ENCODE data around the gene OR51E1. TPM values are rescaled to one million over a fixed set of nuclear protein-coding genes. Genes with fewer than 3 reads are reported as not detected.

OR51E1 gene
- total and polyA plus RNA-seq, 7 experiments from 2014 or later, result not detected

DNA sequence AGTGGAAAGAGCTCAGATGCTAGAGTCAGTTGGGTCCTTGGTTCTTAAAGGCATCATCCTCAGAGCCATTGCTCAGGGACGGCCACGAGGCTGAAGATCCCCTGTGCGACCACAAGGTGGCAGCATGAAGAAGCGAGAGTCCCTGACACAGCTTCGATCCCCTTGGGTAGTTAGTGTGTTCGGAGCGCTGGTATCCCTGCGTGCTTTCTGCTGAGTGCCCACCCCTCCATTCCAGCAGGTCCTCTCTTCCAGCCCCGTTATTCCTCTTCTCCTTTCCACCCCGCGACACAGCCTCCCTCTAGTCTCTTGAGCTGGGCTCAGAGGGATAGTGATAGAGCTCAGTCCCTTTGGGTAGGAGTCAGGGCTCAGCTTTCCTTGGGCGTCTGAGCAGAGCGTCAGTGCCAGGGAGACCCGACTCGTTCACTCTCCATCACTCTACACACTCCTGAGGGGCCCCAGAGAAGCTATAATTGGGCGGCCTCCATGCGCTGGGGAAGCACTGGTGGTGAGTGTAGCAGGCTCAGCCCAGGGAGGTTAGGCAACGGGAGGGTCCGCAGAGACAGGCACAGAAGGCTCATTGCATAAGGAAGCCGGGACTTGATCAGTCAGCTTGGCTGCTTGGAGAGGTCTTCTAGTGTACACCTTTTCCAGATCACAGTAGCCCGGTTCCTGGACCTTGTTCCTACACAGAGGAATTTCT is 6.7 kb upstream of the OR51E1 start, which contains the start of gene OR51D1:
OR51D1 (plus strand) TSS at position 516 of the 700 bp plus-strand sequence. CDS start 2,314 bp downstream, outside the sequence.
- Mint-ChIP-seq H3K4me1 (no peaks in the 10 kb centered on the region), H3K4me3 (no peak within 1 kb of the TSS), H3K27ac (no peak within 1 kb of the TSS), H3K9me3 (peaks cover 0 to under 1% (median 0%) of the 10 kb centered on the region in 11 donors), H3K27me3 (peaks cover 0 to 21% (median 15%) of the 10 kb centered on the region in 5 donors), H3K36me3 (no peaks in the 10 kb centered on the region)
- intact Hi-C loops (cut with micrococcal nuclease), result loop anchor here (1.0 to 5.0 kb wide), 6 partner anchors 29 to 1254 kb away; partner anchors contain the start of genes OR52N2 (in 1 of the 2) and TRIM68 (in 1 of the 2)
- Histone ChIP-seq H3K36me3 (ENCODE audit: control insufficient read depth in 2 of 3, insufficient read depth in 3 of 3, low read length in 3 of 3) (no peaks in the 10 kb centered on the region), H3K4me3 (ENCODE audit: low read length) (no peak within 1 kb of the TSS), H3K9me3 (ENCODE audit: control insufficient read depth in 2 of 3, low read length in 3 of 3) (no peaks in the 10 kb centered on the region), H3K27ac (ENCODE audit: low read depth, low read length) (no peak within 1 kb of the TSS), H3K4me1 (ENCODE audit: control insufficient read depth in 2 of 2, insufficient read depth in 2 of 2, low read length in 2 of 2) (no peaks in the 10 kb centered on the region), H3K27me3 (ENCODE audit: control insufficient read depth in 2 of 2, insufficient read depth in 2 of 2, low read length in 2 of 2) (no peaks in the 10 kb centered on the region)
- POLR2A ChIA-PET, result no interaction called here
- DNase-seq (peak; percentile 33 to 64 (median 54)), ATAC-seq (peak; percentile 90)
- CTCF ChIA-PET, result interaction anchor here (1.0 to 2.0 kb wide), 9 partner anchors 9 to 1716 kb away, joined by 3 to 15 read pairs (median 3); partner anchors contain the start of gene OR52N2

DNA sequence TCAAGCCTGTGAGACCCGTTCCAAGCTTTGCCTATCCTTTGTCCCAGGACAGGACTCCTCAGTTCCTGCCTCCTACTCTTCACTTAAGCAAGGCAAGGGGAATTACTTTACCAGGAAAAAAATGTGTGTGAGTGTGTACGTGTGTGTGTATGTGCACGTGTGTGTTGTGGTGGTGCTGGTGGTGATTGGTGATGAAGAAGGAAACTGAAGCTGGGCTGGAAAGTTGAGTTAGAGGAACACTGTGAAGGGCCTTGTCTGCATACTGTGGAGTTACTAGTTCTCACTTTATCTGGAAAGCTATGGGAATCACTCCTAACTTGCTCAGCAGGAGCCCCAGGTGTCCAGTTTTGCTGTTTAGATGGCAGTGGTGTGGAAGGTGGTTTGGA is 6.1 kb upstream of the OR51E1 start:
- POLR2A ChIA-PET, result no interaction called here
- no peak for ATAC-seq

DNA sequence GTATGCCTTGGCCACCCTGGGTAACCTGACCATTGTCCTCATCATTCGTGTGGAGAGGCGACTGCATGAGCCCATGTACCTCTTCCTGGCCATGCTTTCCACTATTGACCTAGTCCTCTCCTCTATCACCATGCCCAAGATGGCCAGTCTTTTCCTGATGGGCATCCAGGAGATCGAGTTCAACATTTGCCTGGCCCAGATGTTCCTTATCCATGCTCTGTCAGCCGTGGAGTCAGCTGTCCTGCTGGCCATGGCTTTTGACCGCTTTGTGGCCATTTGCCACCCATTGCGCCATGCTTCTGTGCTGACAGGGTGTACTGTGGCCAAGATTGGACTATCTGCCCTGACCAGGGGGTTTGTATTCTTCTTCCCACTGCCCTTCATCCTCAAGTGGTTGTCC is 3.9 kb upstream of the OR51E1 start:
- no peaks in the 10 kb centered on the region for H3K27me3 ChIP-seq (ENCODE audit: control insufficient read depth in 2 of 2, insufficient read depth in 2 of 2, low read length in 2 of 2)
- H3K27ac ChIP-seq (ENCODE audit: low read depth, low read length), result no peak overlapping the region
- no peaks in the 10 kb centered on the region for H3K4me1 ChIP-seq (ENCODE audit: control insufficient read depth in 2 of 2, insufficient read depth in 2 of 2, low read length in 2 of 2)
- no peaks in the 10 kb centered on the region for H3K9me3 ChIP-seq (ENCODE audit: control insufficient read depth in 2 of 3, low read length in 3 of 3)
- DNase-seq (no peak), ATAC-seq (no peak)
- no peaks in the 10 kb centered on the region for H3K36me3 ChIP-seq (ENCODE audit: control insufficient read depth in 2 of 3, insufficient read depth in 3 of 3, low read length in 3 of 3)
- H3K36me3 Mint-ChIP-seq, result no peaks in the 10 kb centered on the region
- H3K4me3 ChIP-seq (ENCODE audit: low read length), result no peak overlapping the region
- CTCF ChIA-PET, result no interaction called here
- H3K27me3 Mint-ChIP-seq, result peaks cover 0 to 20% (median 16%) of the 10 kb centered on the region in 5 donors
- POLR2A ChIA-PET, result no interaction called here
- intact Hi-C loops (cut with micrococcal nuclease), result loop anchor here in 1 of 2 donors (5.0 kb wide), 2 partner anchors 453 to 1167 kb away; partner anchors contain the start of gene OR52N2
- no peaks in the 10 kb centered on the region for H3K9me3 Mint-ChIP-seq
- H3K4me3 Mint-ChIP-seq, result no peak overlapping the region
- H3K4me1 Mint-ChIP-seq, result peaks cover 0 to 2% (median 0%) of the 10 kb centered on the region in 7 donors
- no peak overlapping the region for H3K27ac Mint-ChIP-seq

More for the DNA sequence above, 6.1 kb upstream of the OR51E1 start:
- Histone ChIP-seq H3K9me3 (ENCODE audit: control insufficient read depth in 2 of 3, low read length in 3 of 3) (no peaks in the 10 kb centered on the region), H3K27ac (ENCODE audit: low read depth, low read length) (no peak overlapping the region), H3K27me3 (ENCODE audit: control insufficient read depth in 2 of 2, insufficient read depth in 2 of 2, low read length in 2 of 2) (no peaks in the 10 kb centered on the region), H3K4me1 (ENCODE audit: control insufficient read depth in 2 of 2, insufficient read depth in 2 of 2, low read length in 2 of 2) (no peaks in the 10 kb centered on the region), H3K4me3 (ENCODE audit: low read length) (no peak overlapping the region), H3K36me3 (ENCODE audit: control insufficient read depth in 2 of 3, insufficient read depth in 3 of 3, low read length in 3 of 3) (no peaks in the 10 kb centered on the region)
- no peaks in the 10 kb centered on the region for H3K4me1 Mint-ChIP-seq
- CTCF ChIA-PET, result interaction anchor here (1.0 to 2.0 kb wide), 6 partner anchors 10 to 1715 kb away, joined by 3 to 15 read pairs (median 3); no protein-coding TSS in a partner anchor
- intact Hi-C loops (cut with micrococcal nuclease), result loop anchor here (1.0 to 5.0 kb wide), 6 partner anchors 29 to 1254 kb away; partner anchors contain the start of genes OR52N2 (in 1 of the 2) and TRIM68 (in 1 of the 2)
- DNase-seq, result no peak
- no peak overlapping the region for H3K4me3 Mint-ChIP-seq
- H3K9me3 Mint-ChIP-seq, result no peaks in the 10 kb centered on the region
- no peaks in the 10 kb centered on the region for H3K36me3 Mint-ChIP-seq
- peaks cover 0 to 18% (median 16%) of the 10 kb centered on the region in 5 donors for H3K27me3 Mint-ChIP-seq
- no peak overlapping the region for H3K27ac Mint-ChIP-seq

DNA sequence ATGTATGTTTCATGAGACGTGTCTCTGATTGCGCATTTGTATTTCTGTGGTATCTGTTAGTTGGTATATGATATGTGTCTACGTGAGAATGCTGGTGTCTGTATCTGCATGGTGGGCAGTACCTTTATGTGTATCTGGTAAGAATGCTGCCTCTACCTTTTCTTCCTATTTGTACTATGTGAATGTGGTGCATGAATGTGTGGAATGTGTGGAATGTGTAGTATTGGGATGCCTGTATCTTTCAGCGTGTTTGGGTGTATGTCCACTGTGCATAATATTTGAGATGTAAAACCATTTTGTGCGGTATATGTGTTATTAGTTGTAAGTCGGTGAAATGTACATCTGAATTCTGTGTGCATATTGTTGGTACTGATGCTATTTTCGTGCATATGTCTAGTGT is 2.3 kb upstream of the OR51E1 start:
- H3K36me3 Mint-ChIP-seq, result no peaks in the 10 kb centered on the region
- Histone ChIP-seq H3K9me3 (ENCODE audit: control insufficient read depth in 2 of 3, low read length in 3 of 3) (no peaks in the 10 kb centered on the region), H3K36me3 (ENCODE audit: control insufficient read depth in 2 of 3, insufficient read depth in 3 of 3, low read length in 3 of 3) (no peaks in the 10 kb centered on the region), H3K27me3 (ENCODE audit: control insufficient read depth in 2 of 2, insufficient read depth in 2 of 2, low read length in 2 of 2) (no peaks in the 10 kb centered on the region), H3K27ac (ENCODE audit: low read depth, low read length) (no peak overlapping the region), H3K4me3 (ENCODE audit: low read length) (no peak overlapping the region), H3K4me1 (ENCODE audit: control insufficient read depth in 2 of 2, insufficient read depth in 2 of 2, low read length in 2 of 2) (no peaks in the 10 kb centered on the region)
- no peak overlapping the region for H3K27ac Mint-ChIP-seq
- peaks cover 0 to 20% (median 16%) of the 10 kb centered on the region in 5 donors for H3K27me3 Mint-ChIP-seq
- H3K4me1 Mint-ChIP-seq, result peaks cover 0 to 2% (median 0%) of the 10 kb centered on the region in 7 donors
- POLR2A ChIA-PET, result no interaction called here
- no peak overlapping the region for H3K4me3 Mint-ChIP-seq
- ATAC-seq (no peak), DNase-seq (no peak)
- intact Hi-C loops (cut with micrococcal nuclease), result no loop called here
- CTCF ChIA-PET, result no interaction called here
- no peaks in the 10 kb centered on the region for H3K9me3 Mint-ChIP-seq

DNA sequence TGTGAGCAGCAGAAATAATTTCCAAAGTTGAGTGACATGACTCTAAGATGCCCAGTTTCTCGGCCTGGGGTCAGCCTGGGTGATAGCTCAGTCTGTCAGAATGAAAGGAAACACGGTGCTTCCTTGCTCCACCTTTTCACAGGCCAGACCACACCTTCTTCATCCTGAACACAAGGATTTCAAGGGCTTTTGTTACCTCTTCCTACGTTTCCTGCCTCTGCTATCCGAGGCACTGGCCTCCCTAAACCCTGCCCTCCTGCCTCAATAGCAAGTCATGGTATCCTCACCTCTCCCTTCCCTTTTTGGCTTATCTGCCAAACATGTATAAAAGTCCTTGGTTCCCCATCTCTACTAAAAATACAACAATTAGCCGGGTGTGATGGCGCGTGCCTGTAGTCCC is 1.7 kb upstream of the OR51E1 start:
- no peak for DNase-seq
- CTCF ChIA-PET, result no interaction called here
- H3K36me3 Mint-ChIP-seq, result no peaks in the 10 kb centered on the region
- no peak overlapping the region for H3K27ac Mint-ChIP-seq
- no peak overlapping the region for H3K27ac ChIP-seq (ENCODE audit: low read depth, low read length)
- H3K9me3 Mint-ChIP-seq, result no peaks in the 10 kb centered on the region
- H3K4me1 ChIP-seq (ENCODE audit: control insufficient read depth in 2 of 2, insufficient read depth in 2 of 2, low read length in 2 of 2), result no peaks in the 10 kb centered on the region
- H3K4me3 Mint-ChIP-seq, result no peak overlapping the region
- POLR2A ChIA-PET, result no interaction called here
- H3K27me3 ChIP-seq (ENCODE audit: control insufficient read depth in 2 of 2, insufficient read depth in 2 of 2, low read length in 2 of 2), result no peaks in the 10 kb centered on the region
- intact Hi-C loops (cut with micrococcal nuclease), result no loop called here
- H3K4me1 Mint-ChIP-seq, result peaks cover 0 to 2% (median 0%) of the 10 kb centered on the region in 7 donors
- no peaks in the 10 kb centered on the region for H3K36me3 ChIP-seq (ENCODE audit: control insufficient read depth in 2 of 3, insufficient read depth in 3 of 3, low read length in 3 of 3)
- no peak overlapping the region for H3K4me3 ChIP-seq (ENCODE audit: low read length)
- H3K27me3 Mint-ChIP-seq, result peaks cover 0 to 20% (median 16%) of the 10 kb centered on the region in 5 donors
- no peaks in the 10 kb centered on the region for H3K9me3 ChIP-seq (ENCODE audit: control insufficient read depth in 2 of 3, low read length in 3 of 3)
- ATAC-seq, result no peak

DNA sequence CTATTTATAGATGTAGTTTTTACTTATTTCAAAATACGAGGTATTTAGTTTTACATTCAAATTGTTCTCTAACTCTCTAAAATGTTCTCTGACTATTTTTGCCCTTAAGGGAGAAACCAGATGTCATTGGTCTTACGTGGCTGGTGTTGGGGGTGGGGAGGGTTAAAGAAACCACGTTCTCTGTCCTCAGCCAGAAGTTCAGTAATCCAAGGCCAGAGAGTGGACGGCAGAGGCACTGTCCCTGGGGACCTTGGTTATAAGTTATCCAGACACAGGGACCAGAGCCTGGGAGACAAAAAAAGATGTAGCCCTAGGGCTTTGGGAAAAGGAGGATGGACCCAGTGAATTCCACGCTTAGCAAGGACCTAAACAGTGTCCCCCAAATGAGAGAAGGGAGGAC is 706 bp upstream of the OR51E1 start:
- no peak overlapping the region for H3K4me3 ChIP-seq (ENCODE audit: low read length)
- no peaks in the 10 kb centered on the region for H3K27me3 ChIP-seq (ENCODE audit: control insufficient read depth in 2 of 2, insufficient read depth in 2 of 2, low read length in 2 of 2)
- H3K36me3 Mint-ChIP-seq, result no peaks in the 10 kb centered on the region
- no peak overlapping the region for H3K4me3 Mint-ChIP-seq
- H3K4me1 Mint-ChIP-seq, result peaks cover 0 to 2% (median 0%) of the 10 kb centered on the region in 7 donors
- H3K4me1 ChIP-seq (ENCODE audit: control insufficient read depth in 2 of 2, insufficient read depth in 2 of 2, low read length in 2 of 2), result no peaks in the 10 kb centered on the region
- no peak overlapping the region for H3K27ac ChIP-seq (ENCODE audit: low read depth, low read length)
- CTCF ChIA-PET, result no interaction called here
- no peak for ATAC-seq
- H3K36me3 ChIP-seq (ENCODE audit: control insufficient read depth in 2 of 3, insufficient read depth in 3 of 3, low read length in 3 of 3), result no peaks in the 10 kb centered on the region
- H3K9me3 ChIP-seq (ENCODE audit: control insufficient read depth in 2 of 3, low read length in 3 of 3), result no peaks in the 10 kb centered on the region
- H3K9me3 Mint-ChIP-seq, result no peaks in the 10 kb centered on the region
- intact Hi-C loops (cut with micrococcal nuclease), result no loop called here
- no peak overlapping the region for H3K27ac Mint-ChIP-seq
- POLR2A ChIA-PET, result no interaction called here
- H3K27me3 Mint-ChIP-seq, result peaks cover 2 to 21% (median 16%) of the 10 kb centered on the region in 5 donors
- DNase-seq, result no peak

DNA sequence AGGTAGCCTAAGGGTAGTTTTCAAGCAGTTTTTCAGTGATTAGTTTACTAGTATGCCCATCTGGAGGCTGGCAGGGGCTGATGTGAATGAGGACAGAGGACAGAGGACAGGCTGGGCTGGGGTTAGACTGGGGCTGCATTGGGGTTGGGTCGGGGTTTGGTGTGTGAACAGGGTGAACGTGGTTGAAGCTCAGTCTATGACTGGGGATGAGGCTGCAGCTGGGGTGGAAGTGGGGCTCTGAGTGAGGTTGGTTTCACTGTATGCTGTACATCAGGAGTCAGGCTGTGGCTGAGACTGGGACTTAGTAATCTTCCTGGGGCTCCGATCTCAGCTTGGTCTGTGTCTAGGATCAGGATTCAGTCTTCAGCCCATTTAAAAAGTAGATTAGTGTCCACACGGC is 451 bp downstream of the OR51E1 start:
- intact Hi-C loops (cut with micrococcal nuclease), result no loop called here
- no peak overlapping the region for H3K27ac Mint-ChIP-seq
- no peaks in the 10 kb centered on the region for H3K4me1 ChIP-seq (ENCODE audit: control insufficient read depth in 2 of 2, insufficient read depth in 2 of 2, low read length in 2 of 2)
- ATAC-seq (no peak), DNase-seq (no peak)
- no peaks in the 10 kb centered on the region for H3K36me3 ChIP-seq (ENCODE audit: control insufficient read depth in 2 of 3, insufficient read depth in 3 of 3, low read length in 3 of 3)
- no peaks in the 10 kb centered on the region for H3K9me3 Mint-ChIP-seq
- H3K4me3 Mint-ChIP-seq, result no peak overlapping the region
- ChIA-PET CTCF (no interaction called here), POLR2A (no interaction called here)
- H3K36me3 Mint-ChIP-seq, result no peaks in the 10 kb centered on the region
- H3K27ac ChIP-seq (ENCODE audit: low read depth, low read length), result no peak overlapping the region
- no peaks in the 10 kb centered on the region for H3K9me3 ChIP-seq (ENCODE audit: control insufficient read depth in 2 of 3, low read length in 3 of 3)
- H3K4me1 Mint-ChIP-seq, result peaks cover 0 to 2% (median 0%) of the 10 kb centered on the region in 7 donors
- H3K4me3 ChIP-seq (ENCODE audit: low read length), result no peak overlapping the region
- H3K27me3 Mint-ChIP-seq, result peaks cover 5 to 23% (median 16%) of the 10 kb centered on the region in 5 donors
- H3K27me3 ChIP-seq (ENCODE audit: control insufficient read depth in 2 of 2, insufficient read depth in 2 of 2, low read length in 2 of 2), result no peaks in the 10 kb centered on the region
